ENCODE results near the gene CHST8. TPM values are rescaled to one million over a fixed set of nuclear protein-coding genes. Genes with fewer than 3 reads are reported as not detected.

Gene CHST8
- total RNA-seq, 1 donor = not detected

GRCh38 chr19:33622809-33623511 lies 1.2 kb downstream of the CHST8 start:
- no peak for DNase-seq (ENCODE audit: low read depth)
- TF ChIP-seq, protein P1, sequence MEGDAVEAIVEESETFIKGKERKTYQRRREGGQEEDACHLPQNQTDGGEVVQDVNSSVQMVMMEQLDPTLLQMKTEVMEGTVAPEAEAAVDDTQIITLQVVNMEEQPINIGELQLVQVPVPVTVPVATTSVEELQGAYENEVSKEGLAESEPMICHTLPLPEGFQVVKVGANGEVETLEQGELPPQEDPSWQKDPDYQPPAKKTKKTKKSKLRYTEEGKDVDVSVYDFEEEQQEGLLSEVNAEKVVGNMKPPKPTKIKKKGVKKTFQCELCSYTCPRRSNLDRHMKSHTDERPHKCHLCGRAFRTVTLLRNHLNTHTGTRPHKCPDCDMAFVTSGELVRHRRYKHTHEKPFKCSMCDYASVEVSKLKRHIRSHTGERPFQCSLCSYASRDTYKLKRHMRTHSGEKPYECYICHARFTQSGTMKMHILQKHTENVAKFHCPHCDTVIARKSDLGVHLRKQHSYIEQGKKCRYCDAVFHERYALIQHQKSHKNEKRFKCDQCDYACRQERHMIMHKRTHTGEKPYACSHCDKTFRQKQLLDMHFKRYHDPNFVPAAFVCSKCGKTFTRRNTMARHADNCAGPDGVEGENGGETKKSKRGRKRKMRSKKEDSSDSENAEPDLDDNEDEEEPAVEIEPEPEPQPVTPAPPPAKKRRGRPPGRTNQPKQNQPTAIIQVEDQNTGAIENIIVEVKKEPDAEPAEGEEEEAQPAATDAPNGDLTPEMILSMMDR (IDR thresholded peaks at IDR 0.05; ENCODE audit: insufficient read depth, low read depth, low read length) = no peak
- H3K4me3 ChIP-seq (ENCODE audit: low read depth, low read length) = no peak overlapping the region

DNA sequence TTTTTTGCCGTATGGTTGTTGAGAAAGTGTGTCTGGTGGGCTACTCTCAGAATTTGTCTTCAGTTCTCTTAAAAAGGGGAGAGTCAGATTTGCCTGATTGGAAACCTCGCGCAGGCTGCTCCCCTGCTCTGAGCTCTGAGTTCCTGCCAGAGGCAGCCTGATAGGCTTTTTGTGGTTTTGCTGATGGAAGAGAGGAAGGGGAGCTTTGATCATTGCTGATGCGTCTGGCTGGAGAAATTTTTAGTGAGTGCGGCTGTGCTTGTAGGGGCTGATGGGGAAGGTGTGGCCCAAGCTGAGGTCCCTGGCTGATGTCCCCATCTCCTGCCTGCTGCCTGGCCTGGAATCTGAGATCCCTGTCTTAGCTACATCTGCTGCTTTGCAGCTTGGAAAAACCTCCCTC lies 2.8 kb downstream of the CHST8 start:
- H3K4me3 ChIP-seq (ENCODE audit: low read depth, low read length) = no peak overlapping the region
- TF ChIP-seq, protein P1 (IDR thresholded peaks at IDR 0.05; ENCODE audit: insufficient read depth, low read depth, low read length) = no peak
- DNase-seq (ENCODE audit: low read depth) = no peak

- no peak overlapping the region for H3K4me3 ChIP-seq (ENCODE audit: low read depth, low read length)
- TF ChIP-seq, protein P1 (IDR thresholded peaks at IDR 0.05; ENCODE audit: insufficient read depth, low read depth, low read length) = no peak
- DNase-seq (ENCODE audit: low read depth) = no peak
Observed at GRCh38 chr19:33627526-33627925, 5.8 kb downstream of the CHST8 start.

- DNase-seq (ENCODE audit: low read depth) = no peak
- TF ChIP-seq, protein P1 (IDR thresholded peaks at IDR 0.05; ENCODE audit: insufficient read depth, low read depth, low read length) = no peak
- H3K4me3 ChIP-seq (ENCODE audit: low read depth, low read length) = no peak overlapping the region
Observed at GRCh38 chr19:33627962-33628839, 6.4 kb downstream of the CHST8 start.

GRCh38 chr19:33628921-33629825 lies 7.4 kb downstream of the CHST8 start:
- no peak for DNase-seq (ENCODE audit: low read depth)
- no peak overlapping the region for H3K4me3 ChIP-seq (ENCODE audit: low read depth, low read length)
- TF ChIP-seq, protein P1 (IDR thresholded peaks at IDR 0.05; ENCODE audit: insufficient read depth, low read depth, low read length) = no peak

DNA sequence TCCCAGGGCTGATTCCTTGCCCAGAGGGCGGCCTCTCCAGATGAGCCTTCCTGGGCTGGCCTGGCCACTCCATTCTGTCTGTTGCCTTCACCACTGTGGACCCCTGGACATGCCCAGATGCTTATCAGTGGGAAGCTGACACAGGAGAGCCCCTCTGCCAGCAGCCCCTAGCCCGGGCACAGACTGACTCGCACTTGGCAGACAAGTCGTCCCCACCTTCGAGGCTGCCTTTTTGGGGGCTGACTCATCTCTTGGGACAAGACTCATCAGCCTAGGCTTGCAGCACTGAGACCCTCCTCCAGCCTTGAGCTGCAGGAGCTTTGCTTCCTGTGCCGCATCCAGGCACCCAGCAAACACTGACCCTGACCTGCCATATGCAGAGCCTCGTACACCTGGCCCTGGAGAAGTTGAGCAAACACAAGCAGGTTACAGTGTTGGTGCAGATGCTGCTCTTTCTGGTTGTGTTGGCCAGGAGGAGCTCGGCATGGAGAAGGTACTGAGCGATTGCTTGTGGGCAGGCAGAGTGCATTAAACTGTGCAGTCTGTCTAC lies 8.1 kb downstream of the CHST8 start:
- TF ChIP-seq, protein P1 (IDR thresholded peaks at IDR 0.05; ENCODE audit: insufficient read depth, low read depth, low read length) = no peak
- no peak overlapping the region for H3K4me3 ChIP-seq (ENCODE audit: low read depth, low read length)
- no peak for DNase-seq (ENCODE audit: low read depth)

Measured in fibroblast of villous mesenchyme (primary cell).